HG03103 (cell line): Measurements from ENCODE around the gene IBTK.
A peak's percentile ranks its signal among the peaks of the same experiment; 100 is the strongest.
"Not testable (repeated sequence)": the region's sequence is repeated elsewhere in the genome, so short reads cannot be mapped to it uniquely, and the experiment has no call there.

ENCODE experiments used
- ATAC-seq: cut with Tn5 transposase; IDR thresholded peaks from one replicate; pipeline ENCODE4 v1.9.1; 2021; ENCODE audit warnings: low read depth; ENCODE audit not compliant: unreplicated experiment

Gene IBTK

DNA sequence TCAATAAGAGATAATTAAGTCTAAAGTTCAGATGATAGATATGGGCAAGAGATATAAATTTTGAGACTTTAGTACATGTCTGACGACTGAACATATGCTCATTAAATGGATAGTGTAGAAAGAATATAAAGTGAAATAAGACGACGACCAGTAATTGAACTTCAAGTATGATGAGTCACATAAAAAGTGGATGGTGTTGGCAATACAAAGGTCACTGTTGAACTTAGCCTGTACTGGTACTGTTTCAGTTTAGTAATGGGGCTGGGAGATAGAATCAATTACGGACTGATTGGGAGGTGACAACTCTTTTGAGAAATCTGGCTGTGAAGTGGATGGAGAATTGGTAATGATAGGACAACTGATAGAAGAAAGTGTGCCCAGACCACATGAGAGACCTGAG lies 68.1 kb downstream of the IBTK start:
- no peak for ATAC-seq

DNA sequence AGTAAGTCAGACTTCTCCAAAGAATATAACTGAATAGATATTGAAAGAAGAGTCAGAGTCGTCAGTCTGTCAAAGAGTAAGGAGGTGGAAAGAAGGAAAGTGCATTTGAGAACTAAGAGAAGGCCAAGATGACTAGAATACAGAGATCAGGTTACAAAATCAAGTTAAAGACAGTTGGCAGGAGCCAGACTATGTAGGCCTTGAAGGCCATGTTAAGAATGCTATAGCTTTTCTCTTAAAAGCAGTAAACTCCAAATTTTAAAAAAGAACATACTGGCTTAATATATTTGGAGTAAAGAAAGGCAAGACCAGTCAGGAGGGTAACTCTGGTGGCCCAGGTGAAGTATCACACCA lies 68.8 kb downstream of the IBTK start:
- no peak for ATAC-seq

DNA sequence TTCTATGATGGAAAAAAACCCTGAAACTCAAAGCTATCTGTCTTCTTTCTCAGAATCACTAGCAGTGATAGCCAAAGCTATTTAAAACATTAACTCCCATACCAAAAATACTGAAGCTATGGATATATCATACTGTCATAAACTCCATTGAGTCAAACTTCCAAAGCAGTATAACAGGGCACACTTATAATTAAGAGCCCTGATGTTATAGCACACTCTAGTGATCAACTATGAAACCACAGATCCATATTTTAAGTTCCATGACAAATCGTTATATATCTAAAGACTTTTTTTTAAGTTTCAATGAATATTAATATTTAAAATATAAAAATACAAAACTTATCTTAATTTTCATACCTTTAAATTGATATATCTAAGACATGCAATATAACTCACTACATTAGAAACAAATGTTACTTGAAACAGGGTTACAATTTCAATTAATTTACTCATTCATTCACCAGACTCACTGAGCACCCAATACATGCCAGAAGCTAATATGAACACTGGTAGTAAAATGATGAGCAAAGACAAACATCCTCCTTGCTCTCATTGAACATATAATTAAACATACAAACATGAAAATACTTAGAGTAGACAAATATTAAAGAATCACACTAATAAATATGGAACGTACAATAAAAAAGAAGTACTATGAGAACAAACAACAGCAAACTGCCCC lies 69.3 kb downstream of the IBTK start:
- no peak for ATAC-seq

DNA sequence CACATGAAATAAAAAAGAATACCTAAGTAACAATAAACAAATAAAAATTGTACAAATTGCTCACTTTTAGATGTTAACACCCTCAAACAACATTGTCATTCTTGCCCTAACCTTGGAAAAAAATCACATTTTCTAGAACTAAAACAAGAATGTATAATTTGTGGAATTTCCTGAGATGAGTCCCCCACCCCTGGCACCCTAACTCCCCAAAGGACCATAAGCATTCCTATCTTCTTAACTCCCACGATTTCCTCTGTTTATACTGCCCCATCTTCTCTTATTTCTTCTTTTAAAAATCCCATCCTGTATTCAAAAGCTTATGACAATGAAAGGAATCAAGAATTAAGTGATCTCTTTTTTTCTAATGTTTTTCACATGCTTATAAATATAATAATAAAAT lies 70.9 kb downstream of the IBTK start:
- ATAC-seq, result no peak

DNA sequence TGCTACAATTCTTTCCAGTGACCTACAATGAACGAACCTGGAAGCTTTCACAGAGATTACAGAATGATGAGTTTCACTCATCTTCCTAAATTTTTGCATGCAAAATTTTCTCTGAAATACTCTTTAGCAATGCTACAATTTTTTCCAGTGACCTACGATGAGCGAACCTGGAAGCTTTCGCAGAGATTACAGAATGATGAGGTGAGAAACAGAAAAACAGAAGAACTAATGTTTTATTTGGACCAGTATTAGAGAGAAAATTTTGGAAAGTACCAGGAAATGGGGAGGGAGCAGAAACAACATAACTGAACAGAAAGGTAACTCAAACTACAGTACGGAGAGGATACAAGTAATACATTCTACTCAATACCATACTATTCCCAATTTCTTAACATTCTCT lies 75.0 kb downstream of the IBTK start:
- ATAC-seq, result no peak

DNA sequence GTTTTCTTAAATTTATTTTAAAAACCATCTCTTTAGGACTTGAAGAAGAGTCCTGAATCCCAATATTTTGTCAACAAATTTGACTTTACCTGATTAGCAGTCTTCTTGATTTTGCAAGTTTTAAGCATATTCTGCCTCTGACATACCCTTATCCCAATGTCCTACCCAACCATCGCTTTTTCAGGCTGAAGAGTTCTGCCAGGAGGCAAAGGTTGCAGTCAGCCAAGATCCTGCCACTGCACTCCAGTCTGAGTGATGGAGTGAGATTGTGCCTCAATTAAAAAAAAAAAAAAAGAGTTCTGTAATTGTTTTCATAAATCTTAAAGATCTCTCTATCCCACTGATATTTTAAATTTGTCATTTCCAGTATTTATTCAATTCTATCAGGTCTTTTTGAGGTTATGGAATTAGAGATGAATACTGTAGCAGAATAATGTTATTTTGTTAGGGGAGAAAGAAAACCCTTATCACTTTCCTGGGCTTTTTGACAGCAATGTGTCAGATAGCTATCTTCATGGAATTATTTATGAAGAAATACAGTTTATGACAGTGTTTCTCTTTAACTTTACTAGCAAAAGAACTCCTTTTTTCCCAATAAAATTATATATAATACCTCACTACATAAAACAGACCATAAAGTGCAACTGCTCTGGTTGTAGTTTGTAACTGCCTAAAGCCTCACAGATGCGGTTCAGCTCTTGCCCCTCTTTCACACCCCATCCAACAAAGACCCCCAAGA lies 78.2 kb downstream of the IBTK start:
- no peak for ATAC-seq

DNA sequence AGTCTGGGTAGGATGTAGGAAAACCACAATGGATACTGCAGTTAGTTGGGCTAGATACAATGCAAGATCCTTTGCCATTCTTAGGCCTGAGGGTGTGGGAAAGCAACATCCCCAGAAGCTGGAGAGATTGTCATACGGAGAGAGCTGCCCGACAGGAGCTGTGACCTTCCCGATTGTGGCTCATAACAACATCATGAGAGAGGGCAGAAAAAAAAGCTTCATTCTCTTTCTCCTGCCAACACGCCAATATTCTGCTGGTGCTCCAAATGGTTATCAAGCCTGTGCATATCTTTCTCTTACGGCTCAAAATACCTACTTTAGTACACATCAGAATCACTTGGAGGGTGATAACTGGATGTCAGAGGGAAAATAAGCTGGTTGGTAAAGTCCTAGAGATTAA lies 81.1 kb downstream of the IBTK start:
- ATAC-seq, result no peak

DNA sequence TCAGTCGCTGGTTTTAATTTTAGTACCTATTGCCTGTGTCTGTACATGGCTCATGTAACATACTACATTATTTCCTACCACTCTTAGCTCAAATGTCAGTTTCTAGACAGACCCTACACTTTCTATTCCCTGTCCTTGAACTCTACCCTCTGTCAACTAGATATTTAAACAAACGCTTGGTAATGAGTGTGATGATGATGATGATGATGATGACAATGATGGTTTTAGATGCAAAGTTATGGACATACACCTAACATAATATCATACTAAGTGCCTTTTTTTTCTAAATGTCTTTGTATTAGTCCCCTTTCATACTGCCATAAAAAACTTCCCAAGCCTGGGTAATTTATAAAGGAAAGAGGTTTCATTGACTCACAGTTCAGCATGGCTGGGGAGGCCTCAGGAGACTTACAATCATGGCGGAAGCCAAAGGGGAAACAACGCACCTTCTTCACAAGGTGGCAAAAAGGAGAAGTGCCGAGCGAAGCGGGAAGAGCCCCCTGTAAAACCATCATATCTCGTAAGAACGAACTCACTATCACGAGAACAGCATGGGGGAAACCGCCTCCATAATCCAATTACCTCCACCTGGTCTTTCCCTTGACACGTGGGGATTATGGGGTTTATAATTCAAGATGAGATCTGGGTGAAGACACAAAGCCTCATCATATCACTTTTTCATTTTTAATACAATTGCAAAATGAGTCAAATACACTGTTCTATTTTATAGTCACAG lies 87.1 kb downstream of the IBTK start:
- no peak for ATAC-seq

DNA sequence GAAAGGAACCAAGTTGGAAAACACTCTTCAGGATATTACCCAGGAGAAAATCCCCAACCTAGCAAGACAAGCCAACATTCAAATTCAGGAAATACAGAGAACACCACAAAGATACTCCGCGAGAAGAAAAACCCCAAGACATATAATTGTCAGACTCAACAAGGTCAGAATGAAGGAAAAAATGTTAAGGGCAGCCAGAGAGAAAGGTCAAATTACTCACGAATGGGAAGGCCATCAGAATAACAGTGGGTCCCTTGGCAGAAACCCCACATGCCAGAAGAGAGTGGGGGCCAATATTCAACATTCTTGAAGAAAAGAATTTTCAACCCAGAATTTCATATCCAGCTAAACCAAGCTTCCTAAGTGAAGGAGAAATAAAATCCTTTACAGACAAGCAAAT lies 94.8 kb downstream of the IBTK start:
- ATAC-seq, result not testable (repeated sequence)

DNA sequence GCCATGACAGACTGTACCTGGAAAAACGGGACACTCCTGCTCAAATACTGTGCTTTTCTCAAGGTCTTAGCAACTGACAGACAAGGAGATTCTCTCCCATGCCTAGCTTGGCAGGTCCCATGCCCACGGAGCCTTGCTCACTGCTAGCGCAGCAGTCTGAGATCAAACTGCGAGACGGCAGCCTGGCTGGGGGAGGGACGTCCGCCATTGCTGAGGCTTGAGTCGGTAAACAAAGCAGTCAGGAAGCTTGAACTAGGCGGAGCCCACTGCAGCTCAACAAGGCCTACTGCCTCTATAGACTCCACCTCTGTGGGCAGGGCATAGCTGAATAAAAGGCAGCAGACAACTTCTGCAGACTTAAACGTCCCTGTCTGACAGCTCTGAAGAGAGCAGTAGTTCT lies 96.4 kb downstream of the IBTK start:
- not testable (repeated sequence) for ATAC-seq

DNA sequence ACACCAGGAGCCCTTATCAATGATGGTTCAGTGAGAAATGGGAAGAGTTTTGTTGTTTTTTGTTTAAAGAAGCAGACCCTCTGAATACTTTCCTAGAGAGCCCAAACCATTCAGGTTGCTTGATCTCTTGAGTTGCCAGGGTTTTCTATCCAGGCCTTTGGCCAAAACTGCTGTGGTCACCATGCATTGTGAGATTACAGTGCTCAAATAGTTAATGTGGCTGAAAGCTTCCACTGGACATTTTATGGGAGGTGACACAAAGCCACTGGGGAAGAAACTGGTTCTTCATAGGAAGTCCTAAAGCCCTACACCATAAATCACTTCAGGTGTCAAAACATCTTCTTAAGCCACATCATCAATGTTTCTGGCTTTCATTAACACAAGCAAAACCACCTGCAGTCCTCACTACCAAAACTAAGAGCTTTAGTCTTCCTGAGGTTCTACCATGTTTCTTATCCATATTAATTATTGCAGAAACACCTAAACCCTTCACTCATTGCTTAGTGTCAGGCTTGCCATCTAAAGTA lies 101.6 kb downstream of the IBTK start:
- ATAC-seq, result no peak

DNA sequence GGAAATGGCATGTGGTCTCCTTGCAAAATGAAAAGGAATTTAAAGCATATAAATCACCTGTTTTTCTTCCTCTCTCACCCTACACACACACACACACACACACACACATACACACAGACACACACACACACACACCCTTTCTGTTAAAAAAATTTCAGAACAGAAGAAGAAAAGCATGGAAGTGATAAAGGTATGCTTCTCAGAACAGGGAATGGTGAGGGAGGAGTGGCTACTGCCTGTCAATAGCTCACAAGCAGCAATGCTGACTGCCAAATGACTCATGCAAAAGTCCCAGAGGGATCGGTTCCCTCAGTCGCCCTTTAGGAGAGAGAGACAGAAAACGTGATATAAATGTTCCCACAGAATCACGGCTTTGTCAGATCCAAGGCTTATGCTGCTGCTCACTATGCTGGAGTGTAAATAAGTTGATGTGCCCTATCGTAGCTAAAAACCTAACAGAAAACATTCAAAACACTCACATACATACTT lies 102.6 kb downstream of the IBTK start:
- no peak for ATAC-seq

DNA sequence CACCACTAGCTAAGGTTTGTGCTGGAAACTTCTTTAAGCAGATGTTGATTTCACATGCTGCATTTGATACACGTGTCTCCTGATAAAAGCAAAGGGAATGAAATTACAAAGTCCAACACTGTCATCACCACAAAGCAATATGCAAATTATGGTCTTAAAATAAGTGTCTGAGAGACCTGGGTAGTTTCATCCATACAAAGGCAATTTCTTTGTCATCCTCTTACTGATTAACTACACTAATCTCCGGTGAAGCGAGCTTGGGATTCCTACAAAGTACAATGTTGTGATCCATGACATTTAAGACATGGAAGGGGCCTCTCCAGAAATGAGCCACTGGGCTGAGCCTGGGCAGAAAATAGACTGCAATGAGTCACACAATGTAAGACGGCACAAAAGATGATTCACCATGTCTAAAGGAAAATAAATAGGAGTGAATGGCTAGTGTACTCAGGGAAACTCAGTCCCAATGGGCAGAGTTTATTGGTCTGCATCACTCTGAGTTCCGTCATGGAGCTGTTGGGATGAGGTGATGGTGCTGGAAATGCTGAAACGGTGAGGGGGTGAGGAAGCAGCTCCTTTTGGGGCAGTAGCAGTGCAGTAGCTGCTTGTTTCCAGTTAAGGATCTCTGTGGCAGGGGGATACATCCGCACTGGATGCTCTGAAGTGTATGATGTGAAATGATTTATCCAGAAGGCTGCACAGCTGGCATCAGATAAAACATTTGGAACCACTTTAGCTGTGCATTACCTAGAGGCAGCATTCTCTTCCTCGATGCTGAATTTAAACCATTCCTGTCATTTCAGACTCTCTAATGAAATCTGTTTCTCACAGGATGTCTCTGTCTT lies 103.3 kb downstream of the IBTK start:
- ATAC-seq, result peak; percentile 69

DNA sequence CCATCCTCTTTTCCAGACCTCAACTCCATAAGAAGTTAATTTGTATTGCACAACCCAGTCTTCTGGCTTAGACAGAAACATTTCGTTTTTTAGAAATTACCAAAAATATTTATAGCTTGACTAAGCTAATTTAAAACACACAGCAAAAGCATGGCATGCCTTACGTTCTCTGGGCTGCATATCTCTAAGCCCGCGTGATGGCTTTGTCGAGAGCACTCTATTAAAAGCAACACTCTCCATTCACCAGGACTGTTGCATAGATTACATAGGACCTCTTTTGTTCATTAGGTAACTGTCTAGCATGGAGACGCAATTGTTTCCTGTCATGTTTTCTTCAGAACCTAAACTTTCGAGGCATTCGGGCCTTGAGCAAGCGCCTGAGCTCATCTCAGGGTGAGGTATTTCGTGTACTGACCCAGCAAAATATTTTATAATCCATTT lies 104.5 kb downstream of the IBTK start:
- no peak for ATAC-seq

DNA sequence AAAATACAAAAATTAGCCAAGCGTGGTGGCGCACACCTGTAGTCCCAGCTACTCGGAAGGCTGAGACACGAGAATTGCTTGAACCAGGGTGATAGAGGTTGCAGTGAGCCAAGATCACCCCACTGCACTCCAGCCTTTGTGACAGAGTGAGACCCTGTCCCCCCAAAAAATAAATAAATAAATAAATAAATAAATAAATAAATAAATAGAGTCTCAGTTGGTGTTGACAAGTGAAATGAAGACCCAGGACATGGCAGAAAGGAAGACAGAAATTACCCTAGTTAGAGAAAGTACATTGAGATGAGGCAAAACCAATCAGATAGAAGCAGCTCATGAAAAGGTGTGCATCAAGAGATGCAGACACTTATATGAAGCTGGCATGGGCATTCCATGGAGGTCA lies 105.0 kb downstream of the IBTK start:
- ATAC-seq, result no peak

DNA sequence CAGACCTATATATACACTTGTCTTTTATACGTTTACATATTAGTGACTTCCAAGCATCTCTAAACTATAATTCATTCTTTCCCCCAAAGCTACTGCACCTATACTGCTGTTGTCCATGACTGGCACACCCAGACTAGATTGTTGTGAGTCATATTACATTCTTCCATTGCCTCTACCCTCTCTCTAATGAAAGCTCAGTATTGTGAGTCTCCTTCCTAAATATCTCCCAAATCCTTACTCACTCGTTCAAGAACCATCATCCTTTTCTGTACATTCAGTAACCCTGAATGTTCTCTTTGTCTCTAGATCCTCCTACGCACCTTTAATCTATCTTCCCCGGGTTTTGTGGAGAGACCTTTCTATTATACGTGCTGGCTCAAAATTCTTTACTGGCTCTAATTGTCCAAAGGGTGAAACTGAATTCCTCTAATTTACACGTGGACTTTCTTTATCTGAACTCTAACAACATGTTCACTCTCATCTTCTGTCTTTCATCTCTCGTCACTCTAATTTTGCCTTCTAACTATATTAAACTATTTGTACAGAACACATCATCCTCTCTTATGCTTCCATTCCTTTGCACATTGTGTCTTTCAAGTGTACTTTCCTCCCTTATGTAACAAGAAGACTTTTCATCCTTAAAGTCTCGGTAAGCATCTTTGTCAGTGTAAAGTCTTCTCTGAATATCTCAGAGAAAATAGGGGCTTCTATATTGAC lies 109.3 kb downstream of the IBTK start:
- no peak for ATAC-seq

DNA sequence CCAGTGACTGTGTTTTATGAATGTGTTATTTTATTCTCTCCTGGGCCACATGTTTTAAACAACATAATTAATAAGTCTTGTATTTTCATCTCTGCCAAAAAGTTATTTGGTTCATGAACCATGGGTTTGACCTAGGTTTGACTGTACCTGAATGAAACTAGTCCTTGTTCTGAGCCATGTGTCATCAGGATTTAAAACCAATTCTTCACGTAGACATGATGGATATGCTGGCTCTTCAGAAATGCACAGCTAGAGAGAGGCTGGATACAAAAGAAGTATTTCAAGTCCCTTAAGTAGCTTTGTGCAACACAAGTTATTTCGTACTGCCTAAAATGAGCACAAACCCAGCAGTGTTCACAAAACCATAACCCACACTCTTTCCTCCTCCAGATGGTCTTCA lies 116.1 kb downstream of the IBTK start:
- no peak for ATAC-seq

DNA sequence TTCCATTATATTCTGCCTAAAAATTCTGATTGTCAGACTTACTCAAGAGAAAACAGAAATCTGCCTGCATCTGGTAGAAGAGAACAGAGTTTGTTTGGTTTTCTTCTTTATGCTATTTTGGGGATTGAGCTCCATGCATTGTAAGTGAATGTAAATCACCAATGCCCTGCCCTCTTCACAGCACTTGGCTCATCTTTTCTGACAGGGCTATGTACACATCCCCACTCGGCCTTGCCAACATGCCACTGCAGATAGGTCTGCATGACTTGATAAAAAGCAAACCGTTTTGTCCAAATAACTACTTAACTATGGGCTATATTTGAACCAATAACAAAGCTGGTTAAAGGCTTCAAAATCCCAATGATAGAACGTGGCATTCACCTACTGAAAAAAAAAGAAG lies 117.7 kb downstream of the IBTK start:
- no peak for ATAC-seq

DNA sequence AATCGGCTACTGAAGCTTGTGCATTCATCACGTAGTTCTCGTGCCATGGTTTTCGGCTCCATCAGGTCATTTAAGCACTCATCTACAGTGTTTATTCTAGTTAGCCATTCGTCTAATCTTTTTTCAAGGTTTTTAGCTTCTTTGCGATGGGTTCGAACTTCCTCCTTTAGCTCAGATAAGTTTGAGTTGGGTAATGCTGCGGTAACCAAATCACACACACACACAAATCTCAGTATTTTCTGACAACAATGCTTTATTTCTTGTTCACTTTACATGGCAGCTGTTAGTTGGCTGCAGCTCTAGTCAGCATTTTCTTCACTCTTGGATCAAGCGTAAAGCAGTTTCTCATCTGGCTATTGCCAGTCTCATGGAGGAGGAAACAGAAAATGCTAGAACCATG lies 118.6 kb downstream of the IBTK start:
- ATAC-seq, result not testable (repeated sequence)

DNA sequence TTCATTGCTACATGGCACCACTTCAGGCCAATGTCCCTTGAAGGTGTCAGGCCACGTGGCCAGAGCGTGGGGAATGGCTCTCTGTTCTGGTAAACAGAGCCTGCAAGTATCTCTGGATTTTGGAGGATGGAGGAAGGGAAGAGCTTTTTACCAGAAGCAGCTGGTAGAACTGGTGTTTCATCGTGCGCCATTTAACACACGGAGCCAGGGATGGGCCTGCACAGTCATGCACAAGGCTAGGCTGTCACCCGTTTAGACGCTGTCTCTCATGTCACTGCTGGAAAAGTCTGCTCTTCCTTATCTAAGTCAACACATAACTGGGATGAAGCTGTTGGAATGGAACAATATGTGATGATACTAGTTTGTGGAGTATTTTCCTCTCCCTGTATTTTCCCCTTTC lies 123.9 kb downstream of the IBTK start:
- ATAC-seq, result no peak
